HEK293 (cell line): ENCODE data around the gene ANKRD22.

Experiments used
- CTCF ChIA-PET: fragments of 350-600 bp; formaldehyde crosslinking; extraction: SDS; loops from one replicate; lab custom pipeline; 2021; ENCODE audit warnings: antibody characterized with exemption; lab: Yijun Ruan, JAX
- POLR2A ChIA-PET: fragments of 300-600 bp; formaldehyde crosslinking; extraction: SDS; loops from one replicate; lab custom pipeline; 2020; ENCODE audit warnings: antibody characterized with exemption, inconsistent platforms; lab: Yijun Ruan, JAX
- H3K27ac ChIP-seq: fragments of 200-500 bp; sonication (Bioruptor generic); 2 replicates; pipeline ENCODE4 v1.5.1; 2014; ENCODE audit warnings: low read depth, low read length, control low read depth, inconsistent platforms; ENCODE audit errors: extremely low read depth
- H3K36me3 ChIP-seq, 2 experiments: fragments of 200-500 bp in 1 of 2; sonication (Bioruptor generic) in 1 of 2; 1 replicate in 1 of 2; 2 replicates in 1 of 2; pipeline ENCODE4 v1.5.1; 2014 to 2017; ENCODE audit warnings: inconsistent platforms in 2 of 2, low read length in 2 of 2; ENCODE audit not compliant: control insufficient read depth in 2 of 2, insufficient read depth in 1 of 2
- H3K4me1 ChIP-seq: fragments of 200-500 bp; sonication (Bioruptor generic); 2 replicates; pipeline ENCODE4 v1.5.1; 2014; ENCODE audit warnings: mild to moderate bottlenecking, low read length, inconsistent platforms; ENCODE audit not compliant: control insufficient read depth, insufficient read depth
- H3K4me3 ChIP-seq: 2 replicates; pipeline ENCODE4 v1.5.1; 2011; ENCODE audit warnings: low read depth, mild to moderate bottlenecking, control low read depth, low read length, moderate library complexity
- H3K9me3 ChIP-seq: fragments of 200-500 bp; sonication (Bioruptor generic); 2 replicates; pipeline ENCODE4 v1.5.1; 2014; ENCODE audit warnings: low read depth, low read length, inconsistent platforms; ENCODE audit not compliant: control insufficient read depth, insufficient read depth
- KLF1 ChIP-seq: fragments of 450-650 bp; formaldehyde crosslinking; IDR thresholded peaks from 2 replicates; pipeline ENCODE4 v1.5.1; 2016; ENCODE audit warnings: missing biosample characterization, missing genetic modification characterization
- OSR2 ChIP-seq: fragments of 450-650 bp; formaldehyde crosslinking; IDR thresholded peaks from 2 replicates; pipeline ENCODE4 v1.5.1; 2016; ENCODE audit warnings: missing biosample characterization, missing genetic modification characterization
- ZNF239 ChIP-seq: fragments of 450-650 bp; formaldehyde crosslinking; IDR thresholded peaks from 2 replicates; pipeline ENCODE4 v1.5.1; 2016; ENCODE audit warnings: missing biosample characterization, missing genetic modification characterization
- ZNF341 ChIP-seq: fragments of 450-650 bp; formaldehyde crosslinking; IDR thresholded peaks from 2 replicates; pipeline ENCODE4; 2016; ENCODE audit warnings: low read depth, missing biosample characterization, missing genetic modification characterization
- ZNF354C ChIP-seq: fragments of 450-650 bp; formaldehyde crosslinking; IDR thresholded peaks from 2 replicates; pipeline ENCODE4 v1.5.1; 2016; ENCODE audit warnings: missing biosample characterization, missing genetic modification characterization, low read depth, borderline replicate concordance
- TF ChIP-seq, protein P1 (sequence below): fragments of 450-650 bp; formaldehyde crosslinking; IDR thresholded peaks from 2 replicates; pipeline ENCODE4 v1.5.1; 2016; ENCODE audit warnings: missing biosample characterization, missing genetic modification characterization
- TF ChIP-seq, protein P2 (sequence below): fragments of 450-650 bp; formaldehyde crosslinking; conservative IDR thresholded peaks from 2 replicates; pipeline ENCODE4 v1.5.1; 2016; ENCODE audit warnings: low read depth, missing biosample characterization, missing genetic modification characterization
- TF ChIP-seq, protein P3 (sequence below): fragments of 450-650 bp; formaldehyde crosslinking; IDR thresholded peaks from 2 replicates; pipeline ENCODE4 v1.5.1; 2017; ENCODE audit warnings: missing biosample characterization, missing genetic modification characterization
- TF ChIP-seq, protein P4 (sequence below): fragments of 450-650 bp; formaldehyde crosslinking; IDR thresholded peaks from 2 replicates; pipeline ENCODE4 v1.5.1; 2017; ENCODE audit warnings: missing biosample characterization, missing genetic modification characterization
- TF ChIP-seq, protein P5 (sequence below): fragments of 450-650 bp; formaldehyde crosslinking; IDR thresholded peaks from 2 replicates; pipeline ENCODE4 v1.5.1; 2016; ENCODE audit warnings: missing biosample characterization, missing genetic modification characterization

ANKRD22 gene

DNA sequence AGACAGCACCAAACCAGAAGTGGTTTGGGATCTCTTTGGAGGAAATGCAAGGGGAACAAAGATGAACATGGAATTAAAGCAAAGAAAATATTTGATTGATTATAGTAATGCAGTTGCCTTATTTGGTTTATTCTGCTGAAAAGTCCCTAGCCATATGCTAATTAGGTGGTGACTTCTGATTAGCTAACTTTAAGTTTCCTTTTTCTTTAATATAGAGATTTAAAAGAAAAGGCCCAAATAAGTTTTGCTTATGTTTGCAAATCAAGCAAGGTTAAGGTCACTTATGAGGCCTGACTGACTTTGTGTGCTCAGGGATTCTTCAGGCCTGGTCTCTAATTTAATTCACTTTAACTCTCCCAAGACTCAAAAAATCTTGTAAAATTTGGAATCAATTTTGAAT, 6.2 kb upstream of the ANKRD22 start (continued):
- TF ChIP-seq, protein P1, sequence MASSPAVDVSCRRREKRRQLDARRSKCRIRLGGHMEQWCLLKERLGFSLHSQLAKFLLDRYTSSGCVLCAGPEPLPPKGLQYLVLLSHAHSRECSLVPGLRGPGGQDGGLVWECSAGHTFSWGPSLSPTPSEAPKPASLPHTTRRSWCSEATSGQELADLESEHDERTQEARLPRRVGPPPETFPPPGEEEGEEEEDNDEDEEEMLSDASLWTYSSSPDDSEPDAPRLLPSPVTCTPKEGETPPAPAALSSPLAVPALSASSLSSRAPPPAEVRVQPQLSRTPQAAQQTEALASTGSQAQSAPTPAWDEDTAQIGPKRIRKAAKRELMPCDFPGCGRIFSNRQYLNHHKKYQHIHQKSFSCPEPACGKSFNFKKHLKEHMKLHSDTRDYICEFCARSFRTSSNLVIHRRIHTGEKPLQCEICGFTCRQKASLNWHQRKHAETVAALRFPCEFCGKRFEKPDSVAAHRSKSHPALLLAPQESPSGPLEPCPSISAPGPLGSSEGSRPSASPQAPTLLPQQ (tag by site-specific recombination): no peak
- TF ChIP-seq, protein P2, sequence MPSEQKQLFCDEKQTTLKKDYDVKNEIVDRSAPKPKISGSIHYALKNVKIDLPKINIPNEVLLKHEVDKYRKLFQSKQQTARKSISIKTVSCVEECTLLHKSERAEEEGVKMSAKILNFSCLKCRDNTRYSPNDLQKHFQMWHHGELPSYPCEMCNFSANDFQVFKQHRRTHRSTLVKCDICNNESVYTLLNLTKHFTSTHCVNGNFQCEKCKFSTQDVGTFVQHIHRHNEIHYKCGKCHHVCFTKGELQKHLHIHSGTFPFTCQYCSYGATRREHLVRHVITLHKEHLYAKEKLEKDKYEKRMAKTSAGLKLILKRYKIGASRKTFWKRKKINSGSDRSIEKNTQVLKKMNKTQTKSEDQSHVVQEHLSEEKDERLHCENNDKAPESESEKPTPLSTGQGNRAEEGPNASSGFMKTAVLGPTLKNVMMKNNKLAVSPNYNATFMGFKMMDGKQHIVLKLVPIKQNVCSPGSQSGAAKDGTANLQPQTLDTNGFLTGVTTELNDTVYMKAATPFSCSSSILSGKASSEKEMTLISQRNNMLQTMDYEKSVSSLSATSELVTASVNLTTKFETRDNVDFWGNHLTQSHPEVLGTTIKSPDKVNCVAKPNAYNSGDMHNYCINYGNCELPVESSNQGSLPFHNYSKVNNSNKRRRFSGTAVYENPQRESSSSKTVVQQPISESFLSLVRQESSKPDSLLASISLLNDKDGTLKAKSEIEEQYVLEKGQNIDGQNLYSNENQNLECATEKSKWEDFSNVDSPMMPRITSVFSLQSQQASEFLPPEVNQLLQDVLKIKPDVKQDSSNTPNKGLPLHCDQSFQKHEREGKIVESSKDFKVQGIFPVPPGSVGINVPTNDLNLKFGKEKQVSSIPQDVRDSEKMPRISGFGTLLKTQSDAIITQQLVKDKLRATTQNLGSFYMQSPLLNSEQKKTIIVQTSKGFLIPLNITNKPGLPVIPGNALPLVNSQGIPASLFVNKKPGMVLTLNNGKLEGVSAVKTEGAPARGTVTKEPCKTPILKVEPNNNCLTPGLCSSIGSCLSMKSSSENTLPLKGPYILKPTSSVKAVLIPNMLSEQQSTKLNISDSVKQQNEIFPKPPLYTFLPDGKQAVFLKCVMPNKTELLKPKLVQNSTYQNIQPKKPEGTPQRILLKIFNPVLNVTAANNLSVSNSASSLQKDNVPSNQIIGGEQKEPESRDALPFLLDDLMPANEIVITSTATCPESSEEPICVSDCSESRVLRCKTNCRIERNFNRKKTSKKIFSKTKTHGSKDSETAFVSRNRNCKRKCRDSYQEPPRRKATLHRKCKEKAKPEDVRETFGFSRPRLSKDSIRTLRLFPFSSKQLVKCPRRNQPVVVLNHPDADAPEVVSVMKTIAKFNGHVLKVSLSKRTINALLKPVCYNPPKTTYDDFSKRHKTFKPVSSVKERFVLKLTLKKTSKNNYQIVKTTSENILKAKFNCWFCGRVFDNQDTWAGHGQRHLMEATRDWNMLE (tag by site-specific recombination): no peak
- TF ChIP-seq, protein P3, sequence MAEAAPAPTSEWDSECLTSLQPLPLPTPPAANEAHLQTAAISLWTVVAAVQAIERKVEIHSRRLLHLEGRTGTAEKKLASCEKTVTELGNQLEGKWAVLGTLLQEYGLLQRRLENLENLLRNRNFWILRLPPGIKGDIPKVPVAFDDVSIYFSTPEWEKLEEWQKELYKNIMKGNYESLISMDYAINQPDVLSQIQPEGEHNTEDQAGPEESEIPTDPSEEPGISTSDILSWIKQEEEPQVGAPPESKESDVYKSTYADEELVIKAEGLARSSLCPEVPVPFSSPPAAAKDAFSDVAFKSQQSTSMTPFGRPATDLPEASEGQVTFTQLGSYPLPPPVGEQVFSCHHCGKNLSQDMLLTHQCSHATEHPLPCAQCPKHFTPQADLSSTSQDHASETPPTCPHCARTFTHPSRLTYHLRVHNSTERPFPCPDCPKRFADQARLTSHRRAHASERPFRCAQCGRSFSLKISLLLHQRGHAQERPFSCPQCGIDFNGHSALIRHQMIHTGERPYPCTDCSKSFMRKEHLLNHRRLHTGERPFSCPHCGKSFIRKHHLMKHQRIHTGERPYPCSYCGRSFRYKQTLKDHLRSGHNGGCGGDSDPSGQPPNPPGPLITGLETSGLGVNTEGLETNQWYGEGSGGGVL (tag by site-specific recombination): no peak
- TF ChIP-seq KLF1 (tag by site-specific recombination) (no peak), ZNF341 (tag by site-specific recombination) (no peak)
- TF ChIP-seq, protein P4, sequence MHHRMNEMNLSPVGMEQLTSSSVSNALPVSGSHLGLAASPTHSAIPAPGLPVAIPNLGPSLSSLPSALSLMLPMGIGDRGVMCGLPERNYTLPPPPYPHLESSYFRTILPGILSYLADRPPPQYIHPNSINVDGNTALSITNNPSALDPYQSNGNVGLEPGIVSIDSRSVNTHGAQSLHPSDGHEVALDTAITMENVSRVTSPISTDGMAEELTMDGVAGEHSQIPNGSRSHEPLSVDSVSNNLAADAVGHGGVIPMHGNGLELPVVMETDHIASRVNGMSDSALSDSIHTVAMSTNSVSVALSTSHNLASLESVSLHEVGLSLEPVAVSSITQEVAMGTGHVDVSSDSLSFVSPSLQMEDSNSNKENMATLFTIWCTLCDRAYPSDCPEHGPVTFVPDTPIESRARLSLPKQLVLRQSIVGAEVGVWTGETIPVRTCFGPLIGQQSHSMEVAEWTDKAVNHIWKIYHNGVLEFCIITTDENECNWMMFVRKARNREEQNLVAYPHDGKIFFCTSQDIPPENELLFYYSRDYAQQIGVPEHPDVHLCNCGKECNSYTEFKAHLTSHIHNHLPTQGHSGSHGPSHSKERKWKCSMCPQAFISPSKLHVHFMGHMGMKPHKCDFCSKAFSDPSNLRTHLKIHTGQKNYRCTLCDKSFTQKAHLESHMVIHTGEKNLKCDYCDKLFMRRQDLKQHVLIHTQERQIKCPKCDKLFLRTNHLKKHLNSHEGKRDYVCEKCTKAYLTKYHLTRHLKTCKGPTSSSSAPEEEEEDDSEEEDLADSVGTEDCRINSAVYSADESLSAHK (tag by site-specific recombination): no peak
- TF ChIP-seq, all 188 proteins: peak for 0

DNA sequence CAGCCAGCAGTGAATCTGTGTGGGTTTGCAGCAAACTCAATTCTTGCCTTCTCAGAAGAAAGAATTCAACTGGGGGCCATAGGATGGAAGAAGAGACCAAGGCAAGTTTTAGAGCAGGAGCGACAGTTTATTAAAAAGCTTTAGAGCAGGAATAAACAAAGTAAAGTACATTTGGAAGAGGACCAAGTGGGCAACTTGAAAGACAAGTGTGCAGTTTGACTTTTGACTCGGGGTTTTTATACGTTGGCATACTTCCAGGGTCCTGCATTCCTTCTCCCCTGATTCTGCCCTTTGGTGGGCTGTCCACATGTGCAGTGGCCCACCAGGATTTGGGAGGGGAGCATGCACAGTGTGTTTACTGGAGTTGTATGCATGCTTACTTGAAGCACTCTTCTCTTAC, 3.0 kb upstream of the ANKRD22 start:
- Histone ChIP-seq H3K27ac (no peak overlapping the region), H3K4me3 (no peak overlapping the region), H3K4me1 (peaks cover 8% of the 10 kb centered on the region; the same call in 1 of the 2 replicates), H3K9me3 (no peaks in the 10 kb centered on the region), H3K36me3 (no peaks in the 10 kb centered on the region)
- ChIA-PET CTCF (interaction anchor here (2.0 to 2.9 kb wide), 2 partner anchors 18 to 80 kb away, joined by 5 to 14 read pairs; no protein-coding TSS in a partner anchor), POLR2A (no interaction called here)
- TF ChIP-seq ZNF354C (tag by site-specific recombination): no peak
- TF ChIP-seq ZNF239 (tag by site-specific recombination): no peak
- TF ChIP-seq, protein P5, sequence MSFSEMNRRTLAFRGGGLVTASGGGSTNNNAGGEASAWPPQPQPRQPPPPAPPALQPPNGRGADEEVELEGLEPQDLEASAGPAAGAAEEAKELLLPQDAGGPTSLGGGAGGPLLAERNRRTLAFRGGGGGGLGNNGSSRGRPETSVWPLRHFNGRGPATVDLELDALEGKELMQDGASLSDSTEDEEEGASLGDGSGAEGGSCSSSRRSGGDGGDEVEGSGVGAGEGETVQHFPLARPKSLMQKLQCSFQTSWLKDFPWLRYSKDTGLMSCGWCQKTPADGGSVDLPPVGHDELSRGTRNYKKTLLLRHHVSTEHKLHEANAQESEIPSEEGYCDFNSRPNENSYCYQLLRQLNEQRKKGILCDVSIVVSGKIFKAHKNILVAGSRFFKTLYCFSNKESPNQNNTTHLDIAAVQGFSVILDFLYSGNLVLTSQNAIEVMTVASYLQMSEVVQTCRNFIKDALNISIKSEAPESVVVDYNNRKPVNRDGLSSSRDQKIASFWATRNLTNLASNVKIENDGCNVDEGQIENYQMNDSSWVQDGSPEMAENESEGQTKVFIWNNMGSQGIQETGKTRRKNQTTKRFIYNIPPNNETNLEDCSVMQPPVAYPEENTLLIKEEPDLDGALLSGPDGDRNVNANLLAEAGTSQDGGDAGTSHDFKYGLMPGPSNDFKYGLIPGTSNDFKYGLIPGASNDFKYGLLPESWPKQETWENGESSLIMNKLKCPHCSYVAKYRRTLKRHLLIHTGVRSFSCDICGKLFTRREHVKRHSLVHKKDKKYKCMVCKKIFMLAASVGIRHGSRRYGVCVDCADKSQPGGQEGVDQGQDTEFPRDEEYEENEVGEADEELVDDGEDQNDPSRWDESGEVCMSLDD (tag by site-specific recombination): no peak
- no peak for TF ChIP-seq OSR2
